Adrenal gland (tissue), 12 donors: ENCODE results near the gene SYNCRIP. TPM values are rescaled to one million over a fixed set of nuclear protein-coding genes. Genes with fewer than 3 reads are reported as not detected.

Experiments used
- DNase-seq, 7 donors: peaks; one replicate each; pipeline ENCODE4 v3.0.0-alpha.2; 2019 to 2020
- H3K27ac ChIP-seq, 5 donors: fragments of 200-600 bp; sonication (generic) in 4 of 5; 1 replicate in 3 of 5; 2 replicates in 2 of 5; pipeline versions ENCODE4 v1.5.1 to v1.8.0; 2016 to 2020; ENCODE audit warnings: mild to moderate bottlenecking in 1 of 5
- H3K27me3 ChIP-seq: fragments of 200-600 bp; 2 replicates; pipeline ENCODE4 v1.8.0; 2021
- H3K36me3 ChIP-seq, 2 donors: fragments of 200-600 bp; replicated peaks in 1 of 2; 1 replicate in 1 of 2; 2 replicates in 1 of 2; pipeline versions ENCODE4 v1.5.1 to v1.8.0; 2018 to 2022
- H3K4me1 ChIP-seq, 2 donors: fragments of 200-600 bp; replicated peaks in 1 of 2; 1 replicate in 1 of 2; 2 replicates in 1 of 2; pipeline versions ENCODE4 v1.5.1 to v1.8.0; 2018 to 2021
- H3K4me3 ChIP-seq, 4 donors: fragments of 200-600 bp; sonication (generic) in 3 of 4; one replicate each; pipeline ENCODE4 v1.5.1; 2016 to 2018
- H3K9me3 ChIP-seq, 3 donors: fragments of 200-600 bp; sonication (generic) in 1 of 3; replicated peaks in 1 of 3; 1 replicate in 2 of 3; 2 replicates in 1 of 3; pipeline versions ENCODE4 v1.5.1 to v1.8.0; 2016 to 2021
- CTCF ChIP-seq, 6 experiments: fragments of 450-650 bp in 4 of 6; fragments of 200-600 bp in 2 of 6; sonication (generic) in 1 of 6; IDR thresholded peaks; 1 replicate in 5 of 6; 2 replicates in 1 of 6; pipeline versions ENCODE4 v1.5.1 to v1.8.0; 2016 to 2021; ENCODE audit warnings: antibody characterized with exemption in 6 of 6, mild to moderate bottlenecking in 2 of 6, moderate library complexity in 1 of 6
- POLR2A ChIP-seq, 2 donors: fragments of 450-650 bp; IDR thresholded peaks; one replicate each; pipeline ENCODE4 v1.6.1; 2017; ENCODE audit warnings: antibody characterized with exemption in 2 of 2, mild to moderate bottlenecking in 2 of 2, moderate library complexity in 1 of 2
- WGBS, 4 donors: extraction: QIAGEN DNeasy Blood & Tissue Kit in 2 of 4; methylation state at CpG; one replicate each; pipeline versions ENCODE4 v1.1.5 to v1.1.7; 2013 to 2017; 5-methylcytosine and 5-hydroxymethylcytosine counted together
- intact Hi-C, 2 donors: fragments of 100-400 bp; cut with DNase I; formaldehyde crosslinking; loops; one replicate each; pipeline versions ENCODE4 v1.14.1 to v1.15.0; 2022 to 2023
- polyA plus RNA-seq, 3 donors: library from polyadenylated mRNA; stranded (reverse); fragments of 200-250 nt in 2 of 3; fragments of 350-450 nt in 1 of 3; fragmentation: Illumina TruSeq in 1 of 3; extraction: RNeasy Lipid Tissue Mini Kit (QIAGEN cat#74804) in 1 of 3; gene quantifications; one replicate each; pipeline ENCODE4 v1.2.3, GENCODE V29; 2013 to 2014
- total RNA-seq, 9 donors: library from RNA; depleted of rRNA in 4 of 9; stranded (reverse); fragments of >200 nt in 4 of 9; fragments of 120-200 nt in 1 of 9; fragmentation: NEBNext Ultra II Directional in 1 of 9; extraction: Animal tissue kit (Norgen Biotek cat#: 25700) in 1 of 9; gene quantifications; one replicate each; pipeline versions ENCODE4 v1.1.0 to v1.2.4, GENCODE V29; 2013 to 2023
- donor health status: healthy with polysubstance abuse.
- donor health status: Bipolar disorder and iron deficiency.
- donor health status: DM: yes; HTN: yes; CAD: no.
- donor health status: DM: no; HTN: no; CAD: no.
- donor health status: DM: no; HTN: no; CAD: no.
- donor health status: DM: yes; HTN: yes; CAD: no.

The SYNCRIP gene
- total and polyA plus RNA-seq, 12 donors = 21.9 to 173 (median 54.9) TPM

- no peak for DNase-seq
- 89 to 100% (median 95%) methylated on average over 1 of the region's 1 CpG for WGBS, 4 donors
- no peak for TF ChIP-seq POLR2A (IDR thresholded peaks at IDR 0.05)
- no peak for TF ChIP-seq CTCF (IDR thresholded peaks at IDR 0.05)
- Histone ChIP-seq H3K4me3 (no peak overlapping the region), H3K4me1 (peaks cover 4 to 22% of the 10 kb centered on the region in 2 donors), H3K36me3 (peaks cover 0 to 54% of the 10 kb centered on the region in 2 donors), H3K27ac (no peak overlapping the region), H3K27me3 (no peaks in the 10 kb centered on the region), H3K9me3 (no peaks in the 10 kb centered on the region)
- intact Hi-C loops = no loop called here
Observed at GRCh38 chr6:85628353-85628752, 14.3 kb downstream of the SYNCRIP start.

DNA sequence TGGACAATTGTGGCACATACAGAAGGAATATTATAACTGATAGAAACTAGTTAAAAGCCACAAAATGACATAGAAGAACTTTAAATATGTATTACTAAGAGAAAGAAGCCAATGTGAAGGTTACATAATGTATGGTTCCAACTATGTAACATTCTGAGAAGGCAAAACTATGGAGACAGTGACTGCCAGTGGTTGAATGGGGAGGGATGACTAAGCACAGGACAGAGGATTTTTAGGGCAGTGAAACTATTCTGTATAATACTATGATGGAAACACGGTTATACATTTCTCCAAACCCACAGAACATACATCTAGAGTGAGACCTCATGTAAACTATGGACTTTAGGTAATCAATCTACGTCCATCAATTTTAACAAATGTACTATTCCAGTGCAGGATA lies 22.4 kb downstream of the SYNCRIP start:
- no peak overlapping the region for H3K4me3 ChIP-seq

GRCh38 chr6:85614780-85615179 lies 27.9 kb downstream of the SYNCRIP start:
- TF ChIP-seq POLR2A (IDR thresholded peaks at IDR 0.05) (no peak), CTCF (IDR thresholded peaks at IDR 0.05) (no peak)
- Histone ChIP-seq H3K27me3 (no peaks in the 10 kb centered on the region), H3K27ac (no peak overlapping the region), H3K9me3 (no peaks in the 10 kb centered on the region), H3K4me1 (no peaks in the 10 kb centered on the region), H3K4me3 (no peak overlapping the region), H3K36me3 (peaks cover 0 to 81% of the 10 kb centered on the region in 2 donors)
- intact Hi-C loops = no loop called here
- DNase-seq = no peak
- 97 to 99% (median 98%) methylated on average over 17 of the region's 17 CpGs for WGBS, 4 donors

More for the DNA sequence above, 22.4 kb downstream of the SYNCRIP start:
- H3K9me3 ChIP-seq = no peaks in the 10 kb centered on the region
- peaks cover 0 to 77% of the 10 kb centered on the region in 2 donors for H3K36me3 ChIP-seq
- peaks cover 0 to 3% of the 10 kb centered on the region in 2 donors for H3K4me1 ChIP-seq
- DNase-seq = no peak
- no peak for TF ChIP-seq POLR2A (IDR thresholded peaks at IDR 0.05)
- TF ChIP-seq CTCF (IDR thresholded peaks at IDR 0.05) = no peak
- no peak overlapping the region for H3K27ac ChIP-seq
- 90 to 93% (median 92%) methylated on average over 2 of the region's 2 CpGs for WGBS, 4 donors
- intact Hi-C loops = no loop called here
- no peaks in the 10 kb centered on the region for H3K27me3 ChIP-seq

DNA sequence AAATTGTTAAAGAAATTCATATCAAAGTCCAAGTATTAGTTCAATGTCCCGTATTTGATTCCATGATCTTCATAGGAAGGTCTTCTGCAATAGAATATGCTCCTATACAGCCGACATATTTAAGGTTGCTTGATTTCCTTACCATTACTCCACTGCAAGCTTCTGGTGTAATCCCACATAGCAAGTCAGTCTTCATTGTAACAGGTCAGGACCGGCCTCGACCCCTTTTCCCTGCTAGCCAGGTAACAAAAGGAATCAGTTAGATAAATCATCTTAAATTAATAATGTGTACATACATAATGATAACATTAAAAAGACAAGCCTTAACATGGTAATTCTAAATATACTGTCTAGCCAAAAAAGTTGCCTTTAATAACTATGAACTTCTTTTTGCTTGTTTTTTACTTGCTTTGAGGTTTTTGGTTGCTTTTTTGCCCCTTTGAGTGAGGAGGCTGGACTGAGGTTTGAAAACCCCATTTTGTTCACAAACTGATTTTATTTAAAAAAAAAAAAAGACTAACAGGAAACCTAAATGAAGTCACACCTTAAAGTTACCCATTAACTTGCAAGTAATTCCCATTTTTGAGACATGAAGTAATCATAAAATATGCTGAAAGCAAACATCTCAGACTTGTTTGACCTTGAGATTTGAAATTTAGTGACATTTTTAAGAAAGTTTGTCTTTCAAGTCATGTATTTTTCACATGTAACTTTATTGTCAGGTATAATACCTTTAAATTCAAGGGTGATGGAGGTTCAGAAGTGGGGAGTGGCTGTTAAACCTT lies 29.8 kb downstream of the SYNCRIP start:
- Histone ChIP-seq H3K36me3 (peaks cover 0 to 68% of the 10 kb centered on the region in 2 donors), H3K27me3 (no peaks in the 10 kb centered on the region), H3K4me1 (no peaks in the 10 kb centered on the region), H3K4me3 (no peak overlapping the region), H3K27ac (no peak overlapping the region), H3K9me3 (no peaks in the 10 kb centered on the region)
- DNase-seq = no peak
- intact Hi-C loops = no loop called here
- 95 to 97% (median 95%) methylated on average over 4 of the region's 4 CpGs for WGBS, 4 donors
- no peak for TF ChIP-seq CTCF (IDR thresholded peaks at IDR 0.05)
- TF ChIP-seq POLR2A (IDR thresholded peaks at IDR 0.05) = no peak
